Sigmoid colon (tissue), 7 donors: ENCODE measurements around the gene FCAR. TPM values are rescaled to one million over a fixed set of nuclear protein-coding genes. Genes with fewer than 3 reads are reported as not detected.
"Not testable (repeated sequence)": the region's sequence is repeated elsewhere in the genome, so short reads cannot be mapped to it uniquely, and the experiment has no call there.

Experiments
- DNase-seq: peaks from one replicate; pipeline ENCODE4 v3.0.0-alpha.2; 2019
- H3K27ac ChIP-seq, 4 donors: fragments of 200-600 bp; sonication (generic); one replicate each; pipeline ENCODE4 v1.5.1; 2016 to 2019; ENCODE audit warnings: mild to moderate bottlenecking in 1 of 4
- H3K27me3 ChIP-seq, 3 donors: fragments of 200-600 bp; sonication (generic); one replicate each; pipeline ENCODE4 v1.5.1; 2019; ENCODE audit warnings: mild to moderate bottlenecking in 1 of 3
- H3K36me3 ChIP-seq, 4 donors: fragments of 200-600 bp; sonication (generic); one replicate each; pipeline ENCODE4 v1.5.1; 2016 to 2019
- H3K4me1 ChIP-seq, 4 donors: fragments of 200-600 bp; sonication (generic); one replicate each; pipeline ENCODE4 v1.5.1; 2017 to 2019
- H3K4me3 ChIP-seq, 4 donors: fragments of 200-600 bp; sonication (generic); one replicate each; pipeline ENCODE4 v1.5.1; 2017 to 2019; ENCODE audit warnings: mild to moderate bottlenecking in 2 of 4, moderate library complexity in 1 of 4
- H3K9me3 ChIP-seq, 4 donors: fragments of 200-600 bp in 3 of 4; sonication (generic) in 3 of 4; one replicate each; pipeline versions ENCODE4 v1.5.1 to v1.6.1; 2013 to 2019
- CTCF ChIP-seq, 4 experiments: fragments of 450-650 bp in 3 of 4; fragments of 200-600 bp in 1 of 4; IDR thresholded peaks; one replicate each; pipeline ENCODE4 v1.5.1; 2016 to 2019; ENCODE audit warnings: antibody characterized with exemption in 4 of 4, mild to moderate bottlenecking in 3 of 4, moderate library complexity in 2 of 4
- EP300 ChIP-seq, 4 donors: sonication (generic); formaldehyde crosslinking; IDR thresholded peaks; one replicate each; pipeline ENCODE4 v1.6.1; 2017; ENCODE audit warnings: antibody characterized with exemption in 4 of 4
- POLR2A ChIP-seq, 2 donors: fragments of 450-650 bp; IDR thresholded peaks; one replicate each; pipeline ENCODE4 v1.6.1; 2016; ENCODE audit warnings: antibody characterized with exemption in 2 of 2, mild to moderate bottlenecking in 2 of 2, moderate library complexity in 2 of 2
- POLR2AphosphoS5 ChIP-seq, 4 donors: sonication (generic); formaldehyde crosslinking; IDR thresholded peaks; one replicate each; pipeline ENCODE4 v1.6.1; 2017; ENCODE audit warnings: antibody characterized with exemption in 4 of 4
- WGBS, 2 donors: extraction: QIAGEN DNeasy Blood & Tissue Kit; methylation state at CpG; one replicate each; pipeline ENCODE4 v1.1.7; 2013; 5-methylcytosine and 5-hydroxymethylcytosine counted together
- intact Hi-C: fragments of 100-400 bp; cut with DNase I; formaldehyde crosslinking; loops from one replicate; pipeline ENCODE4 v1.15.1; 2023
- polyA plus RNA-seq, 3 donors: library from polyadenylated mRNA; stranded (reverse); fragments of 200-250 nt; gene quantifications; one replicate each; pipeline ENCODE4 v1.2.3, GENCODE V29; 2013
- total RNA-seq, 4 donors: library from RNA; depleted of rRNA; stranded (reverse); fragments of >200 nt; gene quantifications; one replicate each; pipeline ENCODE4 v1.1.0, GENCODE V29; 2016
- donor health status: healthy with polysubstance abuse.
- donor health status: Bipolar disorder and iron deficiency.
- donor health status: healthy.

The FCAR gene
- total and polyA plus RNA-seq, 7 donors: 0.17 to 2.1 (median 0.86) TPM; not detected in 3

DNA sequence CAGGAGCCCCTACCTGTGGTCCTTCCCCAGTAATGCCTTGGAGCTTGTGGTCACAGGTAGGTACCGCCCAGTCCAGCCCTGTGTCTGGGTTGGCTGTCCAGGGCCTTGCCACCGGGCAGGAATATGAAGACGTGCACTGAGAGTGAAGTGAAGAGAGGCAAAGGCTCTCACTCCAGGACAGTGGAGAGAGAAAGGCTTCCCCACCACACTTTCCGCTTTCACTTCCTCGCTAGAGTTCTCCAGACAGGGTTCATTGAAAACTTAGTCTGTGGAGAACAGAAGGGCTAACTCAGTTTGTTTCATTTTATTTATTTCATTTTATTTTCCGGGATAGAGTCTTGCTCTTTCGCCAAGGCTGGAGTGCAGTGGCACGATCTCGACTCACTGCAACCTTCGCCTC lies 14.2 kb downstream of the FCAR start:
- 92 to 93% methylated on average over 10 of the region's 10 CpGs for WGBS, 2 donors
- Histone ChIP-seq H3K9me3 (no peaks in the 10 kb centered on the region), H3K27ac (no peak overlapping the region), H3K36me3 (no peaks in the 10 kb centered on the region), H3K4me3 (no peak overlapping the region), H3K4me1 (no peaks in the 10 kb centered on the region), H3K27me3 (peaks cover 0 to 21% (median 0%) of the 10 kb centered on the region in 3 donors)
- intact Hi-C loops: no loop called here
- TF ChIP-seq POLR2AphosphoS5 (IDR thresholded peaks at IDR 0.05): no peak
- no peak for TF ChIP-seq POLR2A (IDR thresholded peaks at IDR 0.05)
- no peak for TF ChIP-seq CTCF (IDR thresholded peaks at IDR 0.05)
- no peak for TF ChIP-seq EP300 (IDR thresholded peaks at IDR 0.05)
- DNase-seq: no peak

GRCh38 chr19:54889566-54889965 lies 15.5 kb downstream of the FCAR start:
- Histone ChIP-seq H3K4me1 (no peaks in the 10 kb centered on the region), H3K9me3 (no peaks in the 10 kb centered on the region), H3K36me3 (no peaks in the 10 kb centered on the region), H3K27me3 (peaks cover 0 to 21% (median 0%) of the 10 kb centered on the region in 3 donors), H3K27ac (no peak overlapping the region), H3K4me3 (no peak overlapping the region)
- DNase-seq: no peak
- TF ChIP-seq EP300 (IDR thresholded peaks at IDR 0.05) (no peak), CTCF (IDR thresholded peaks at IDR 0.05) (no peak), POLR2AphosphoS5 (IDR thresholded peaks at IDR 0.05) (no peak), POLR2A (IDR thresholded peaks at IDR 0.05) (no peak)
- intact Hi-C loops: no loop called here
- WGBS, 2 donors: 78 to 86% methylated on average over 11 of the region's 11 CpGs

DNA sequence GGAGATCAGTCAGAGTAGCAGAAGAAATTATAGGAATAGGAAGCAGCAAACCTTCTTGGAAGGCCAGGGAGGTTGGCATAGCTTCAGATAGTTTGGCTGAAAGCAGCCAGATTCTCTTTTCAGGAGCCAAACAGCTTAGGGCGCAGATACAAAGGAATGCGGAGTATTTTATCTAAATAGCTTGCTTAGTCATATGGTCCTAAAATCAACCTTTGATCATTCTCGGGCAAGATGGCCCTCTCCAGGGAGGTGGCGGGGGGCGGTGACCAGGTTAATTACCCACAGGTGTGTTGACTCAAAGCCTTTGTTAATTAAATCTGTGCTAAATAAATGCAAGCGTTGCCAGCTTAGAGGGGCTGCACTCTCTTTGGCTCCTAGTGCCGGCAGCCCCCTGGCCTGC lies 19.4 kb downstream of the FCAR start:
- Histone ChIP-seq H3K27me3 (peaks cover 0 to 14% (median 0%) of the 10 kb centered on the region in 3 donors), H3K27ac (no peak overlapping the region), H3K4me1 (no peaks in the 10 kb centered on the region), H3K9me3 (no peaks in the 10 kb centered on the region), H3K4me3 (no peak overlapping the region), H3K36me3 (no peaks in the 10 kb centered on the region)
- no peak for TF ChIP-seq POLR2AphosphoS5 (IDR thresholded peaks at IDR 0.05)
- TF ChIP-seq EP300 (IDR thresholded peaks at IDR 0.05): no peak
- TF ChIP-seq CTCF (IDR thresholded peaks at IDR 0.05): no peak
- no peak for TF ChIP-seq POLR2A (IDR thresholded peaks at IDR 0.05)
- intact Hi-C loops: no loop called here
- DNase-seq: no peak
- WGBS, 2 donors: 26 to 61% methylated on average over 7 of the region's 7 CpGs

GRCh38 chr19:54894106-54894505 lies 20.1 kb downstream of the FCAR start:
- H3K36me3 ChIP-seq, intact Hi-C loops, DNase-seq, H3K4me3 ChIP-seq, H3K4me1 ChIP-seq, H3K9me3 ChIP-seq, H3K27ac ChIP-seq: not testable (repeated sequence)
- H3K27me3 ChIP-seq: peaks cover 0 to 14% (median 0%) of the 10 kb centered on the region in 3 donors
- 91 to 92% methylated on average over 16 of the region's 16 CpGs for WGBS, 2 donors

GRCh38 chr19:54896036-54896435 lies 22.0 kb downstream of the FCAR start:
- H3K4me1 ChIP-seq: no peaks in the 10 kb centered on the region
- intact Hi-C loops: no loop called here
- H3K27ac ChIP-seq: no peak overlapping the region
- no peak overlapping the region for H3K4me3 ChIP-seq
- WGBS, 2 donors: 85 to 94% methylated on average over 2 of the region's 2 CpGs
- H3K36me3 ChIP-seq: no peaks in the 10 kb centered on the region
- no peaks in the 10 kb centered on the region for H3K9me3 ChIP-seq
- H3K27me3 ChIP-seq: peaks cover 0 to 14% (median 0%) of the 10 kb centered on the region in 3 donors
- TF ChIP-seq CTCF (IDR thresholded peaks at IDR 0.05) (no peak), POLR2AphosphoS5 (IDR thresholded peaks at IDR 0.05) (no peak), POLR2A (IDR thresholded peaks at IDR 0.05) (no peak), EP300 (IDR thresholded peaks at IDR 0.05) (no peak)
- DNase-seq: no peak

GRCh38 chr19:54898685-54899084 lies 24.6 kb downstream of the FCAR start:
- 66 to 73% methylated on average over 7 of the region's 7 CpGs for WGBS, 2 donors
- H3K27me3 ChIP-seq, H3K4me1 ChIP-seq, H3K27ac ChIP-seq, DNase-seq, H3K4me3 ChIP-seq, intact Hi-C loops, H3K36me3 ChIP-seq, H3K9me3 ChIP-seq: not testable (repeated sequence)

- H3K27ac ChIP-seq, H3K4me1 ChIP-seq, intact Hi-C loops, H3K27me3 ChIP-seq, DNase-seq, H3K9me3 ChIP-seq, H3K36me3 ChIP-seq, H3K4me3 ChIP-seq: not testable (repeated sequence)
- WGBS, 2 donors: 85 to 90% methylated on average over 9 of the region's 9 CpGs
These were observed 25.6 kb downstream of the FCAR start for GRCh38 chr19:54899646-54900045.

DNA sequence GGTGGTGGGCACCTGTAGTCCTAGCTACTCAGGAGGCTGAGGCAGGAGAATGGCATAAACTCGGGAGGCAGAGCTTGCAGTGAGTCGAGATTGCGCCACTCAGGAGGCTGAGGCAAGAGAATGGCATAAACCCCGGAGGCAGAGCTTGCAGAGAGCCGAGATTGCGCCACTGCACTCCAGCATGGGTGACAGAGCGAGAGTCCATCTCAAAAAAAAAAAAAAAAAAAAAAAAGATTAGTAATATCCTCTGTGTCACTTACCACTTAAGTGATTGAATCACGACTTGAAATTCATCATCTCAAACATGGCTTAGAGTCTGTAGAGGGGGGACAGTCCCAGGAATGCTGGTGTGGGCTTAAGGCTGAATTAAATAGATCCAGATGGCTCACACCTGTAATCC lies 27.1 kb downstream of the FCAR start:
- H3K4me3 ChIP-seq, H3K36me3 ChIP-seq, intact Hi-C loops, H3K27ac ChIP-seq, H3K9me3 ChIP-seq, DNase-seq, H3K27me3 ChIP-seq, H3K4me1 ChIP-seq: not testable (repeated sequence)
- 82 to 87% methylated on average over 8 of the region's 8 CpGs for WGBS, 2 donors
